22Rv1 (cell line): ENCODE data around the gene MTFR1L.

Experiments
- CTCF ChIP-seq: fragments of 450-650 bp; IDR thresholded peaks from 2 replicates; pipeline ENCODE4 v1.5.1; 2017; ENCODE audit warnings: mild to moderate bottlenecking
- ZFX ChIP-seq: fragments of 450-650 bp; IDR thresholded peaks from 2 replicates; pipeline ENCODE4 v1.6.1; 2017; ENCODE audit warnings: antibody characterized with exemption, borderline replicate concordance

GRCh38 chr1:25847929-25848328 lies 28.2 kb downstream of the MTFR1L start:
- TF ChIP-seq CTCF, result no peak
- no peak for TF ChIP-seq ZFX
